K562 (cell line): ENCODE data around the gene PCCA. TPM values are rescaled to one million over a fixed set of nuclear protein-coding genes. Genes with fewer than 3 reads are reported as not detected.

Experiments used
- ATAC-seq: fragments of 200-7000 bp; cut with Tn5 transposase; 3 replicates; pipeline ENCODE4 v1.9.1; 2020; ENCODE audit warnings: moderate library complexity
- BruUV-seq: library from RNA; stranded (reverse); fragments of 400-500 nt; replicated peaks from 2 replicates; lab custom pipeline; 2021; lab: Mats Ljungman, UMichigan
- CTCF ChIA-PET: fragments of 300-600 bp; formaldehyde crosslinking; extraction: SDS; loops from one replicate; lab custom pipeline; 2021; ENCODE audit warnings: low intra/inter-chr PET ratio; lab: Yijun Ruan, JAX
- POLR2A ChIA-PET: fragments of 300-600, 350-650 bp; sonication (Branson Sonifier 250); formaldehyde crosslinking; extraction: SDS; loops from one replicate; lab custom pipeline; 2021; ENCODE audit warnings: antibody characterized with exemption, inconsistent platforms; lab: Yijun Ruan, JAX
- DNase-seq, 4 experiments: peaks; one replicate each; pipeline versions ENCODE4 v3.0.0 to v3.0.0-alpha.2; 2011 to 2018; ENCODE audit warnings: low spot score in 3 of 4, mixed read lengths in 3 of 4; ENCODE audit errors: extremely low read depth in 1 of 4
- FAIRE-seq: peaks from 2 replicates; lab custom pipeline; 2011; peaks lifted over from hg19 to GRCh38; lab: Jason Lieb, UNC
- H2AFZ ChIP-seq: 2 replicates; pipeline ENCODE4 v1.6.0; 2011; ENCODE audit warnings: low read depth, low read length, control low read depth, inconsistent platforms
- H3K27ac ChIP-seq: fragments of 200-600 bp; 3 replicates; pipeline ENCODE4 v1.8.0; 2011; ENCODE audit warnings: low read depth, mild to moderate bottlenecking, control low read depth, inconsistent platforms, low read length, moderate library complexity, mixed read lengths; ENCODE audit errors: extremely low read depth
- H3K27me3 ChIP-seq, 2 experiments: fragments of 300-600 bp in 1 of 2; 2 replicates in 1 of 2; 3 replicates in 1 of 2; pipeline versions ENCODE4 v1.6.0 to v1.8.0; 2011; ENCODE audit warnings: inconsistent platforms in 2 of 2, low read length in 2 of 2, mild to moderate bottlenecking in 1 of 2, mixed read lengths in 1 of 2, moderate library complexity in 1 of 2; ENCODE audit not compliant: control insufficient read depth in 2 of 2, insufficient read depth in 2 of 2
- H3K36me3 ChIP-seq: fragments of 300-600 bp; 3 replicates; pipeline ENCODE4 v1.8.0; 2011; ENCODE audit warnings: mild to moderate bottlenecking, low read length, inconsistent platforms; ENCODE audit not compliant: control insufficient read depth, insufficient read depth
- H3K4me1 ChIP-seq, 2 experiments: fragments of 200-600 bp in 1 of 2; replicated peaks in 1 of 2; 2 replicates in 1 of 2; 3 replicates in 1 of 2; pipeline versions ENCODE4 v1.5.1 to v1.8.0; 2011; ENCODE audit warnings: inconsistent platforms in 2 of 2, low read length in 2 of 2, mild to moderate bottlenecking in 1 of 2, mixed read lengths in 1 of 2, moderate library complexity in 1 of 2; ENCODE audit not compliant: control insufficient read depth in 2 of 2, insufficient read depth in 2 of 2
- H3K4me2 ChIP-seq: 2 replicates; pipeline ENCODE4 v1.6.1; 2011; ENCODE audit warnings: low read length, control low read depth, inconsistent platforms, mixed read lengths; ENCODE audit not compliant: insufficient read depth
- H3K4me3 ChIP-seq: fragments of 200-600 bp; sonication (generic), shearing (Covaris generic); 2 replicates; pipeline ENCODE4 v1.5.1; 2016; ENCODE audit warnings: control low read depth, inconsistent platforms
- H3K79me2 ChIP-seq: fragments of 200-600 bp; 3 replicates; pipeline ENCODE4 v1.8.0; 2011; ENCODE audit warnings: low read length, inconsistent platforms; ENCODE audit not compliant: control insufficient read depth, insufficient read depth
- H3K9ac ChIP-seq, 2 experiments: 2 replicates each; pipeline versions ENCODE4 v1.6.0 to v1.6.1; 2011; ENCODE audit warnings: low read depth in 2 of 2, low read length in 2 of 2, control low read depth in 1 of 2, inconsistent platforms in 1 of 2, mild to moderate bottlenecking in 1 of 2, mixed read lengths in 1 of 2; ENCODE audit not compliant: insufficient read depth in 1 of 2
- H3K9me1 ChIP-seq: one replicate; pipeline ENCODE4 v1.6.0; 2011; ENCODE audit warnings: inconsistent platforms, mild to moderate bottlenecking, low read length, moderate library complexity; ENCODE audit not compliant: control insufficient read depth, insufficient read depth
- H3K9me3 ChIP-seq: replicated peaks from 2 replicates; pipeline ENCODE4 v1.5.1; 2011; ENCODE audit warnings: low read depth, low read length, inconsistent platforms; ENCODE audit not compliant: control insufficient read depth, insufficient read depth
- H4K20me1 ChIP-seq: replicated peaks from 2 replicates; pipeline ENCODE4 v1.6.1; 2011; ENCODE audit warnings: low read length, inconsistent platforms, mixed read lengths; ENCODE audit not compliant: control insufficient read depth, insufficient read depth
- ARID1B ChIP-seq: fragments of 450-650 bp; IDR thresholded peaks from 2 replicates; pipeline ENCODE4 v1.6.1; 2016; ENCODE audit warnings: antibody characterized with exemption, mild to moderate bottlenecking, inconsistent platforms
- MYBL2 ChIP-seq, 2 experiments: fragments of 450-650 bp in 1 of 2; sonication (generic) in 1 of 2; formaldehyde crosslinking in 1 of 2; IDR thresholded peaks; 2 replicates each; pipeline versions ENCODE4 v1.6.1 to v1.8.1; 2017 to 2022; ENCODE audit warnings: borderline replicate concordance in 1 of 2, inconsistent platforms in 1 of 2, low read depth in 1 of 2, mild to moderate bottlenecking in 1 of 2, missing genetic modification reagents in 1 of 2, moderate library complexity in 1 of 2
- RBBP5 ChIP-seq: fragments of 200-600 bp; sonication (generic); IDR thresholded peaks from 2 replicates; pipeline ENCODE4 v1.6.1; 2012; ENCODE audit warnings: borderline replicate concordance, mild to moderate bottlenecking, low read length, control low read depth, inconsistent platforms; ENCODE audit not compliant: insufficient read depth, poor library complexity, severe bottlenecking
- SAFB ChIP-seq: fragments of 200-400 bp; formaldehyde crosslinking; IDR thresholded peaks from 2 replicates; pipeline ENCODE4 v1.6.1; 2017; ENCODE audit warnings: low read depth, low read length, borderline replicate concordance
- ZKSCAN8 ChIP-seq: fragments of 200-800 bp; sonication (Bioruptor generic); IDR thresholded peaks from 2 replicates; pipeline ENCODE4 v1.6.1; 2016; ENCODE audit warnings: missing genetic modification characterization, missing compliant biosample characterization
- ZNF551 ChIP-seq: fragments of 250-450 bp; sonication (Bioruptor Pico); IDR thresholded peaks from 2 replicates; pipeline ENCODE4 v1.5.0; 2021; ENCODE audit warnings: mild to moderate bottlenecking, moderate library complexity
- WGBS: fragments of 100-300 bp; shearing (Covaris generic); methylation state at CpG from one replicate; pipeline ENCODE4 v1.1.6; 2016; ENCODE audit warnings: low coverage, mixed read lengths; ENCODE audit not compliant: insufficient coverage; ENCODE audit errors: missing lambda C conversion rate; 5-methylcytosine and 5-hydroxymethylcytosine counted together
- in situ Hi-C: fragments of 300-500 bp; cut with MboI; formaldehyde crosslinking; loops from 4 replicates; pipeline ENCODE4 v1.15.0; 2018; ENCODE audit warnings: inconsistent platforms, mixed read lengths
- intact Hi-C: fragments of 100-400 bp; cut with micrococcal nuclease; formaldehyde crosslinking; loops from 2 replicates; pipeline ENCODE4 v1.14.2; 2022
- polyA plus RNA-seq, 8 experiments: library from polyadenylated mRNA; depleted of rRNA in 4 of 8; stranded (reverse) in 5 of 8; unstranded in 3 of 8; fragments of >200 nt; fragmentation: Nextera tagmentation in 2 of 8; fragmentation: Illumina TruSeq in 1 of 8; extraction: Ambion mirVana in 2 of 8; extraction: Trizol in 1 of 8; gene quantifications; 2 replicates each; pipeline versions ENCODE4 v1.2.1 to v1.2.3, GENCODE V29; 2011 to 2014; ENCODE audit warnings: inconsistent platforms in 1 of 8, missing spikeins in 1 of 8
- total RNA-seq, 7 experiments: library from RNA; depleted of rRNA in 6 of 7; stranded (reverse); fragments of >200 nt in 6 of 7; fragmentation: Illumina TruSeq in 2 of 7; extraction: Trizol in 2 of 7; gene quantifications; 2 replicates each; pipeline versions ENCODE4 v1.2.1 to v1.2.3, GENCODE V29; 2011 to 2021; ENCODE audit warnings: low replicate concordance in 1 of 7
- TF ChIP-seq, protein P1 (sequence below): fragments of 450-650 bp; IDR thresholded peaks from 2 replicates; pipeline ENCODE4 v1.6.1; 2018; ENCODE audit not compliant: partially characterized antibody
- TF ChIP-seq, protein P2 (sequence below): fragments of 450-650 bp; IDR thresholded peaks from 2 replicates; pipeline ENCODE4 v1.6.1; 2016; ENCODE audit warnings: low read depth, mild to moderate bottlenecking, moderate library complexity
- TF ChIP-seq, protein P3 (sequence below): sonication (generic); formaldehyde crosslinking; IDR thresholded peaks from 2 replicates; pipeline ENCODE4 v1.8.1; 2023; ENCODE audit warnings: mild to moderate bottlenecking, missing genetic modification reagents

PCCA gene
- total and polyA plus RNA-seq, 9 of the 15 experiments (the other 6 are each of a cell fraction or from before 2014, with no cell fraction given): 5.2 to 14.1 (median 9.7) TPM

DNA sequence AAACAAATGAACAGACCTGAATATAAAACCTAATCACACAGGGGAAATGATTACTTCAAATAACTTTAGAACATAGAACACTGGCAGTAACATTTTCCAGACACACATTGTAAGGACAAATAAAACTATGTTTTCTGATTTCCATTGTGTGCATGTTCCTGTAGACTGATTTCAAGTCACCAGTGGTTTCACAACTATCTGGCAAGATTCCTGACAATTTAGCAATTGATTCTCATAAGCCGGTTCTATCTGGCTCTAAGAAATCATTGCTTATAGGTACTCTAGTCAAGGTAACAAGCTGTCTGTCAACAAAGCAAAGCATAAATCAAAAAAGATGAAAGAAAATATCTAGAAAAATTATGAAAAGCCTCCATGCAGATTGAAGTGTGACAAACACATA, 19.6 kb upstream of the PCCA start (continued):
- TF ChIP-seq, protein P1, sequence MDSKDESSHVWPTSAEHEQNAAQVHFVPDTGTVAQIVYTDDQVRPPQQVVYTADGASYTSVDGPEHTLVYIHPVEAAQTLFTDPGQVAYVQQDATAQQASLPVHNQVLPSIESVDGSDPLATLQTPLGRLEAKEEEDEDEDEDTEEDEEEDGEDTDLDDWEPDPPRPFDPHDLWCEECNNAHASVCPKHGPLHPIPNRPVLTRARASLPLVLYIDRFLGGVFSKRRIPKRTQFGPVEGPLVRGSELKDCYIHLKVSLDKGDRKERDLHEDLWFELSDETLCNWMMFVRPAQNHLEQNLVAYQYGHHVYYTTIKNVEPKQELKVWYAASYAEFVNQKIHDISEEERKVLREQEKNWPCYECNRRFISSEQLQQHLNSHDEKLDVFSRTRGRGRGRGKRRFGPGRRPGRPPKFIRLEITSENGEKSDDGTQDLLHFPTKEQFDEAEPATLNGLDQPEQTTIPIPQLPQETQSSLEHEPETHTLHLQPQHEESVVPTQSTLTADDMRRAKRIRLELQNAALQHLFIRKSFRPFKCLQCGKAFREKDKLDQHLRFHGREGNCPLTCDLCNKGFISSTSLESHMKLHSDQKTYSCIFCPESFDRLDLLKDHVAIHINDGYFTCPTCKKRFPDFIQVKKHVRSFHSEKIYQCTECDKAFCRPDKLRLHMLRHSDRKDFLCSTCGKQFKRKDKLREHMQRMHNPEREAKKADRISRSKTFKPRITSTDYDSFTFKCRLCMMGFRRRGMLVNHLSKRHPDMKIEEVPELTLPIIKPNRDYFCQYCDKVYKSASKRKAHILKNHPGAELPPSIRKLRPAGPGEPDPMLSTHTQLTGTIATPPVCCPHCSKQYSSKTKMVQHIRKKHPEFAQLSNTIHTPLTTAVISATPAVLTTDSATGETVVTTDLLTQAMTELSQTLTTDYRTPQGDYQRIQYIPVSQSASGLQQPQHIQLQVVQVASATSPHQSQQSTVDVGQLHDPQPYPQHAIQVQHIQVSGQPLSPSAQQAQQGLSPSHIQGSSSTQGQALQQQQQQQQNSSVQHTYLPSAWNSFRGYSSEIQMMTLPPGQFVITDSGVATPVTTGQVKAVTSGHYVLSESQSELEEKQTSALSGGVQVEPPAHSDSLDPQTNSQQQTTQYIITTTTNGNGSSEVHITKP: no peak

DNA sequence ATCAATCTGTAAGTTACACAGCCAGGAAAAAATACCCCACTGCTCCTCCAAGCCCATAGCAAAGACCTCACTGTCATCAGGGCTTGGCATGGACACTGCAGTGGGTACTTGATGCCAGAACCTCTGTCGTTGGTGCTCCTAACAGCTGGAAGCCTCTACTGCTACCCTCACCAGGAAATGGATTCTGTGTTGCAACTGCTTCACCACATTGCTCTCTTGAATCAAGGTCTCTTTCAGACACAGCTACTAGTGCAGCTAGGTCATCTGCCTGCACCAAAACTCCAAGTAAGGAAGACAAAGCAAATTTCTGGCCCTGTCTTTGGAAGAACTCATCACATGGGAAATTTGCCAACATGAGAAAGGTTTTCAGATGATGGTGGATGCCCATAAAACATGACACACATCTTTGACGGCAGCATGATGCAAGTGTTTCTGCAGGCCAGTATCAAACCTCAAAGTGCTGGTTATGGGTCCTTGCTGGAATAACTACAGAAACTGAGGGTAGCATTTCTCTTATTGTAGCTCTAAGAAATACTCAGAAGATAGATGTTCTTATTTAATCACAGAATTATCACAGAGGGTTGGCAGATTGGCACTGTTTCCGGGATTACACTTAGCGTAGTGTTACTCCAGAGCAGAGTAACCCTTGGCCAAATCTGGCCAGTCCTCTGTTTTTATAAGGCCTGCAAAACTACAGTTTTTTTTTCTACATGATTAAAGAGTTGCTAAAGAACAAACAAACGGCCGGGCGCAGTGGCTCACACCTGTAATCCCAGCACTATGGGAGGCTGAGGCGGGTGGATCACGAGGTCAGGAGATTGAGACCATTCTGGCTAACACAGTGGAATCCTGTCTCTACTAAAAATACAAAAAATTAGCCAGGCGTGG, 12.9 kb upstream of the PCCA start:
- no peaks in the 10 kb centered on the region for H4K20me1 ChIP-seq
- CTCF ChIA-PET: no interaction called here
- H3K9me1 ChIP-seq: no peaks in the 10 kb centered on the region
- H3K36me3 ChIP-seq: no peaks in the 10 kb centered on the region
- no peak for FAIRE-seq
- H3K4me1 ChIP-seq: no peaks in the 10 kb centered on the region
- TF ChIP-seq ZNF551 (CRISPR knock-in tag) (no peak), ZKSCAN8 (CRISPR knock-in tag) (no peak), MYBL2 (IDR thresholded peaks at IDR 0.05; ENCODE audit: low read depth) (no peak), MYBL2 (CRISPR knock-in tag; IDR thresholded peaks at IDR 0.05; ENCODE audit: borderline replicate concordance) (no peak), SAFB (no peak), RBBP5 (no peak), ARID1B (no peak)
- TF ChIP-seq, protein P2, sequence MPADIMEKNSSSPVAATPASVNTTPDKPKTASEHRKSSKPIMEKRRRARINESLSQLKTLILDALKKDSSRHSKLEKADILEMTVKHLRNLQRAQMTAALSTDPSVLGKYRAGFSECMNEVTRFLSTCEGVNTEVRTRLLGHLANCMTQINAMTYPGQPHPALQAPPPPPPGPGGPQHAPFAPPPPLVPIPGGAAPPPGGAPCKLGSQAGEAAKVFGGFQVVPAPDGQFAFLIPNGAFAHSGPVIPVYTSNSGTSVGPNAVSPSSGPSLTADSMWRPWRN: no peak
- TF ChIP-seq, protein P3, sequence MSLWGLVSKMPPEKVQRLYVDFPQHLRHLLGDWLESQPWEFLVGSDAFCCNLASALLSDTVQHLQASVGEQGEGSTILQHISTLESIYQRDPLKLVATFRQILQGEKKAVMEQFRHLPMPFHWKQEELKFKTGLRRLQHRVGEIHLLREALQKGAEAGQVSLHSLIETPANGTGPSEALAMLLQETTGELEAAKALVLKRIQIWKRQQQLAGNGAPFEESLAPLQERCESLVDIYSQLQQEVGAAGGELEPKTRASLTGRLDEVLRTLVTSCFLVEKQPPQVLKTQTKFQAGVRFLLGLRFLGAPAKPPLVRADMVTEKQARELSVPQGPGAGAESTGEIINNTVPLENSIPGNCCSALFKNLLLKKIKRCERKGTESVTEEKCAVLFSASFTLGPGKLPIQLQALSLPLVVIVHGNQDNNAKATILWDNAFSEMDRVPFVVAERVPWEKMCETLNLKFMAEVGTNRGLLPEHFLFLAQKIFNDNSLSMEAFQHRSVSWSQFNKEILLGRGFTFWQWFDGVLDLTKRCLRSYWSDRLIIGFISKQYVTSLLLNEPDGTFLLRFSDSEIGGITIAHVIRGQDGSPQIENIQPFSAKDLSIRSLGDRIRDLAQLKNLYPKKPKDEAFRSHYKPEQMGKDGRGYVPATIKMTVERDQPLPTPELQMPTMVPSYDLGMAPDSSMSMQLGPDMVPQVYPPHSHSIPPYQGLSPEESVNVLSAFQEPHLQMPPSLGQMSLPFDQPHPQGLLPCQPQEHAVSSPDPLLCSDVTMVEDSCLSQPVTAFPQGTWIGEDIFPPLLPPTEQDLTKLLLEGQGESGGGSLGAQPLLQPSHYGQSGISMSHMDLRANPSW (CRISPR knock-in tag): no peak
- no peak overlapping the region for H3K9ac ChIP-seq
- BruUV-seq: no TSS peak
- no peak overlapping the region for H2AFZ ChIP-seq
- no peaks in the 10 kb centered on the region for H3K9me3 ChIP-seq
- no peak overlapping the region for H3K4me2 ChIP-seq
- in situ Hi-C loops (no loop called here), intact Hi-C loops (no loop called here)
- no peak overlapping the region for H3K27ac ChIP-seq
- ATAC-seq: no peak
- no peaks in the 10 kb centered on the region for H3K79me2 ChIP-seq
- DNase-seq: no peak
- POLR2A ChIA-PET: no interaction called here
- no peak overlapping the region for H3K4me3 ChIP-seq
- 20% methylated on average over 7 of the region's 10 CpGs for WGBS
- no peaks in the 10 kb centered on the region for H3K27me3 ChIP-seq
